ENCODE measurements around the gene RNF44. TPM values are rescaled to one million over a fixed set of nuclear protein-coding genes. Genes with fewer than 3 reads are reported as not detected.

RNF44 gene
- total RNA-seq, 1 experiment from 2014 or later = 172 TPM

DNA sequence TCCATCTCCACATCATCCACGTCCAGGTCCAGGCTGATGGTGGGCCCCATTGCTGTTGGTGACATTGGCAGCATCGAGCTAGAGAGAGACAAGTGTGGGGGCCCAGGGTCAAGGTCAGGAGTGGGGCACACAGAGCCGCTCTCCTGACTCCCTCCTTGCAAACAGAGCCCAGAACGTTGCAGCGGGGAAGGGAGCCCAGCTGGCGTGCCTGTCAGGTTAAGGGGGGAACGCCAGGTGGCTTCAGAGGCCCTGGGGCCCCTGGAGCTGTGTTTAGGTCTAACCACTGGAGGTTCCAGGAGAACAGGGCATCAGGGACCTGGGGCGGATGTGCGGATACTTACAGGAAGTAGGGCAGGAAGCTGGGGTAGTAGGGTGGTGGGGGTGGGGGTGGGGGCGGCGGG, 7.5 kb downstream of the RNF44 start:
- H3K27ac ChIP-seq (ENCODE audit: insufficient read length, low read depth, low read length) = no peak overlapping the region
- H3K9me3 Mint-ChIP-seq = no peaks in the 10 kb centered on the region
- H2BK120ac ChIP-seq (ENCODE audit: low read depth, low read length, poor library complexity, severe bottlenecking) = no peak overlapping the region
- H3T11ph ChIP-seq (ENCODE audit: low read length) = no peak overlapping the region
- H4K8ac ChIP-seq (replicated peaks; ENCODE audit: insufficient read length, low read depth, low read length) = no peak overlapping the region
- no CpG with 5 or more reads among the region's 11 CpGs for WGBS (ENCODE audit: extremely low coverage, insufficient read length, low lambda C conversion rate)
- no peaks in the 10 kb centered on the region for H3K23me2 ChIP-seq (ENCODE audit: insufficient read length, low read depth, low read length, poor library complexity, severe bottlenecking)
- H3K27me3 Mint-ChIP-seq (ENCODE audit: low read depth) = no peaks in the 10 kb centered on the region
- DNase-seq = no peak
- no peak overlapping the region for H3K23ac ChIP-seq (ENCODE audit: insufficient read length, low read depth, low read length)
- no peak overlapping the region for H2BK12ac ChIP-seq (ENCODE audit: insufficient read length, low read depth, low read length)
- H3K4me1 ChIP-seq (ENCODE audit: insufficient read depth, low read length) = no peaks in the 10 kb centered on the region; the same call in 1 of the 2 replicates
- H3K56ac ChIP-seq (ENCODE audit: insufficient read length, low read depth, low read length) = no peak overlapping the region
- H3K79me1 ChIP-seq (ENCODE audit: insufficient read depth, low read depth, low read length, poor library complexity, severe bottlenecking) = peaks cover 3% of the 10 kb centered on the region
- peaks cover 15 to 16% of the 10 kb centered on the region in 2 experiments for H3K4me1 Mint-ChIP-seq
- H4K91ac ChIP-seq (ENCODE audit: insufficient read length, low read depth, low read length) = no peak overlapping the region
- H3K9me3 ChIP-seq (ENCODE audit: control insufficient read depth, low read depth, low read length) = no peaks in the 10 kb centered on the region
- H2BK15ac ChIP-seq (ENCODE audit: low read depth, low read length) = no peak overlapping the region
- H3K18ac ChIP-seq (ENCODE audit: insufficient read length, low read depth, low read length) = no peak overlapping the region
- peaks cover 22% of the 10 kb centered on the region; the same call in 1 of the 2 replicates for H3K79me2 ChIP-seq (ENCODE audit: insufficient read depth, low read length)
- no peak overlapping the region for H2AK5ac ChIP-seq (ENCODE audit: insufficient read length, low read length)
- H3K27ac Mint-ChIP-seq = peak overlapping the region in 1 of 3 experiments; percentile 64; a peak in 2 of 7 replicates
- H3K4ac ChIP-seq (ENCODE audit: low read depth, low read length) = no peak overlapping the region
- peaks cover 20 to 68% (median 62%) of the 10 kb centered on the region in 3 experiments; a peak in 6 of 7 replicates for H3K36me3 Mint-ChIP-seq (ENCODE audit: insufficient read depth in 1 of 3, low read depth in 3 of 3)
- H3K4me3 Mint-ChIP-seq = no peak overlapping the region
- H4K20me1 ChIP-seq (ENCODE audit: control insufficient read depth, insufficient read depth, insufficient read length) = no peaks in the 10 kb centered on the region
- no peak overlapping the region; the same call in 1 of the 2 replicates for H3K14ac ChIP-seq (ENCODE audit: insufficient read depth, low read length)
- no peak overlapping the region for H2BK20ac ChIP-seq (ENCODE audit: low read depth, low read length, poor library complexity, severe bottlenecking)
- no peak overlapping the region for H2AFZ ChIP-seq (ENCODE audit: low read length)
- H2BK5ac ChIP-seq (ENCODE audit: insufficient read length, low read length) = no peak overlapping the region
- TF ChIP-seq, protein P1, sequence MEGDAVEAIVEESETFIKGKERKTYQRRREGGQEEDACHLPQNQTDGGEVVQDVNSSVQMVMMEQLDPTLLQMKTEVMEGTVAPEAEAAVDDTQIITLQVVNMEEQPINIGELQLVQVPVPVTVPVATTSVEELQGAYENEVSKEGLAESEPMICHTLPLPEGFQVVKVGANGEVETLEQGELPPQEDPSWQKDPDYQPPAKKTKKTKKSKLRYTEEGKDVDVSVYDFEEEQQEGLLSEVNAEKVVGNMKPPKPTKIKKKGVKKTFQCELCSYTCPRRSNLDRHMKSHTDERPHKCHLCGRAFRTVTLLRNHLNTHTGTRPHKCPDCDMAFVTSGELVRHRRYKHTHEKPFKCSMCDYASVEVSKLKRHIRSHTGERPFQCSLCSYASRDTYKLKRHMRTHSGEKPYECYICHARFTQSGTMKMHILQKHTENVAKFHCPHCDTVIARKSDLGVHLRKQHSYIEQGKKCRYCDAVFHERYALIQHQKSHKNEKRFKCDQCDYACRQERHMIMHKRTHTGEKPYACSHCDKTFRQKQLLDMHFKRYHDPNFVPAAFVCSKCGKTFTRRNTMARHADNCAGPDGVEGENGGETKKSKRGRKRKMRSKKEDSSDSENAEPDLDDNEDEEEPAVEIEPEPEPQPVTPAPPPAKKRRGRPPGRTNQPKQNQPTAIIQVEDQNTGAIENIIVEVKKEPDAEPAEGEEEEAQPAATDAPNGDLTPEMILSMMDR (conservative IDR thresholded peaks at IDR 0.05) = no peak
- H3K9ac ChIP-seq (ENCODE audit: extremely low read depth, insufficient read length, low read length) = no peak overlapping the region
- no peak overlapping the region for H3K4me2 ChIP-seq (ENCODE audit: insufficient read depth, insufficient read length, low read length)
- no peaks in the 10 kb centered on the region for H3K27me3 ChIP-seq (ENCODE audit: insufficient read depth, low read length)
- H4K5ac ChIP-seq (ENCODE audit: insufficient read length, low read depth, low read length) = no peak overlapping the region

Measured in H9 (cell line).